ENCODE results near the gene NUP210L. TPM values are rescaled to one million over a fixed set of nuclear protein-coding genes. Genes with fewer than 3 reads are reported as not detected.

NUP210L gene
- total RNA-seq, 2 donors from 2014 or later = 0.14 to 0.41 TPM

DNA sequence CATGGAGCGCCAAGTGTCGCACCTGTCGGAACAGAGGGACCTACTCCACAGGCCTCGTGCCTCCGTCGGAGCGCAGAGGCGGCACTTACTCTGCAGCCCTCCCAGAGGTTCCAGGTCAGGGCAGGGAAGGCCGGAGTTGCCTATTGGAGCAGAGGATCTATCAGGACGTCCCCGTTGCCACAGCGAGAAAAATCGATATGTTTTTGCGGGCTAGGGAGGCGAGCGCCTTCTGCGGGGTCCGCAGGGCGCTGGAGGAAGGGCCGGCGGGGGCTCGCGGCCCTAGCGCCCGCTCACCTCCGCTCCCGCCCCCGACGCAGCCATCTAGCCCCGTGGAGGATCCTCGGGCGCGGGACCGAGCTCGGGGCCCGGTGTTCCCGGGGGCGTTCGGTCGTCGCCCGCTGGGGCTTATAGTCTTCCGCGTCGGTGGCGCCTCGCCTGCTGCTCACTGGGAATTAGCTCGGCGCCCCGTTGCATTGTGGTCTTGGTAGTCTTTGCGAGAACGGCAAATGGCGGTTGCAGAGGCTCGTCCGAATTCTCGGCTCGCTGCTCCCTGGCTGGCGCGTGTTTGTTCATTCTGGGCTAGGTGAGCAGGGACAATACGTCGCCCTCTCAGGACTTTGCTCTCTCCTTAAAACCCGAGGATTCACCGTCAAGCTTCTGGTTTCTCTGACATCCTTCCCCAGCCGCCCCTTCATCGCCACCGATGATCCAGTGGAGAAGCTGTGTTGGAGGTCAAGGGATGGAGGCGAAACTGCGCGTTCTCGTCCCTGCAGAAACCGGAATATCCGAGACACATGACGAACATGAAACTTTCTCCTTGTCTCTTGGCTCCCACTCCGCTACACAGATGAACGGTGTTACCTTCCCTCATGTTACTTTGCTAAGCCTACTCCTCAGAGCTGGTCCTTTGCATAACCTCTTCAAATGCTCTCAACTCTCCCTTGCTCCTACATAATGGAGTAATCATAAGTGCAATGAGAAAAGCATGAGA is 177.3 kb downstream of the NUP210L start, which contains the start of gene JTB:
Gene JTB (minus strand): TSS at position 425 of the 991 bp plus-strand sequence. CDS start 422 bp downstream, at position 3.
- Histone ChIP-seq H3K36me3 (peaks cover 23% of the 10 kb centered on the region), H3K4me3 (peak within 1 kb of the TSS; percentile 85), H3K27me3 (replicated peaks; ENCODE audit: insufficient read depth) (no peaks in the 10 kb centered on the region), H3K9me3 (no peaks in the 10 kb centered on the region), H3K27ac (peak within 1 kb of the TSS; percentile 84), H3K4me1 (ENCODE audit: control insufficient read depth in 1 of 2, low read depth in 2 of 2) (peaks cover 8 to 10% of the 10 kb centered on the region in 2 donors)
- TF ChIP-seq, protein P1, sequence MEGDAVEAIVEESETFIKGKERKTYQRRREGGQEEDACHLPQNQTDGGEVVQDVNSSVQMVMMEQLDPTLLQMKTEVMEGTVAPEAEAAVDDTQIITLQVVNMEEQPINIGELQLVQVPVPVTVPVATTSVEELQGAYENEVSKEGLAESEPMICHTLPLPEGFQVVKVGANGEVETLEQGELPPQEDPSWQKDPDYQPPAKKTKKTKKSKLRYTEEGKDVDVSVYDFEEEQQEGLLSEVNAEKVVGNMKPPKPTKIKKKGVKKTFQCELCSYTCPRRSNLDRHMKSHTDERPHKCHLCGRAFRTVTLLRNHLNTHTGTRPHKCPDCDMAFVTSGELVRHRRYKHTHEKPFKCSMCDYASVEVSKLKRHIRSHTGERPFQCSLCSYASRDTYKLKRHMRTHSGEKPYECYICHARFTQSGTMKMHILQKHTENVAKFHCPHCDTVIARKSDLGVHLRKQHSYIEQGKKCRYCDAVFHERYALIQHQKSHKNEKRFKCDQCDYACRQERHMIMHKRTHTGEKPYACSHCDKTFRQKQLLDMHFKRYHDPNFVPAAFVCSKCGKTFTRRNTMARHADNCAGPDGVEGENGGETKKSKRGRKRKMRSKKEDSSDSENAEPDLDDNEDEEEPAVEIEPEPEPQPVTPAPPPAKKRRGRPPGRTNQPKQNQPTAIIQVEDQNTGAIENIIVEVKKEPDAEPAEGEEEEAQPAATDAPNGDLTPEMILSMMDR (IDR thresholded peaks at IDR 0.05) = no peak
- ATAC-seq (ENCODE audit: insufficient number of reproducible peaks, low FRiP score, low read depth) (peak; percentile 76), DNase-seq (ENCODE audit: low spot score) (peak; percentile 74)

DNA sequence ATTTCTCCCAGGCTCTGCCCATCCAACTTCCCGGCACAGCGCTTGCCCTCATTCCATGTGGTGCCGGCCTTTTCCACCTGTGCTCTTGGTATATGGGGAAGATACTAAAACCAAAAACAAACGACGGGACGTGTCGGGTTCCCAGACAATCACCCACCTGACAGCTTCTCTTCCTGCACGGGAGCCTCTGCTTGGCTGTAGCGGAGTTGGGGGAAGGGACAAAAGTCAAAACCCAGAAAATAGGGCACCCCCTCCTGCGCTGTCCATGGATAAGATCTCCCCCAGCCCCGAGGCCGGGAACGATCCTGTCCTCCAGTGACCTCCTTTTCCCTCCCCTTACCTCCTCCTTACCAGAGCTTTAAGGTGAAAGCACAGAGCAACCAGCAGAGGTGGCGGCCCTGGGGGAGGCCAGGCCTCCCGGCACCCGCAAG is 178.0 kb downstream of the NUP210L start:
- Histone ChIP-seq H3K27me3 (replicated peaks; ENCODE audit: insufficient read depth) (no peaks in the 10 kb centered on the region), H3K4me3 (peak overlapping the region; percentile 85), H3K36me3 (peaks cover 23% of the 10 kb centered on the region), H3K9me3 (no peaks in the 10 kb centered on the region), H3K27ac (peak overlapping the region; percentile 84), H3K4me1 (ENCODE audit: control insufficient read depth in 1 of 2, low read depth in 2 of 2) (peaks cover 8 to 10% of the 10 kb centered on the region in 2 donors)
- ATAC-seq (ENCODE audit: insufficient number of reproducible peaks, low FRiP score, low read depth) (no peak), DNase-seq (ENCODE audit: low spot score) (no peak)
- TF ChIP-seq, protein P1 (IDR thresholded peaks at IDR 0.05) = no peak

DNA sequence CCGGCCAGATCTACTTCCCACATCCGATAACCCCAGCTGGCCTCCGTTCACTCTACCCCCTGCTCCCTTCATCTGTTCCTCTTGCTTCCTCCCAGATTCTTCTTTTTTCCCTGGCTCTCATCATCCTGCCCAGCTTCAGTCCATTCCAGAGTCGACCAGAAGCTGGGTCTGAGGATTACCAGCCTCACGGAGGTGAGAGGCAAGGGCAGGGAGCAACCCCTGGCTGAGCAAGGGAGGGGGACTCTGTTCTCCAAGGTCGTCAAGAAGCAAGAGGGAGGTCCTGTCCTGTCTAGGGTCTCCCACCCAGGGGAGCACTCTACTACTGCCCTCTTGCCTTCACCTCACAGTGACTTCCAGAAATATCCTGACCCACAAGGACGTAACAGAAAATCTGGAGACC is 181.3 kb downstream of the NUP210L start:
- no peaks in the 10 kb centered on the region for H3K27me3 ChIP-seq (replicated peaks; ENCODE audit: insufficient read depth)
- TF ChIP-seq, protein P1 (IDR thresholded peaks at IDR 0.05) = no peak
- H3K27ac ChIP-seq = no peak overlapping the region
- ATAC-seq (ENCODE audit: insufficient number of reproducible peaks, low FRiP score, low read depth) (no peak), DNase-seq (ENCODE audit: low spot score) (no peak)
- H3K4me1 ChIP-seq (ENCODE audit: control insufficient read depth in 1 of 2, low read depth in 2 of 2) = peaks cover 10 to 14% of the 10 kb centered on the region in 2 donors
- H3K9me3 ChIP-seq = no peaks in the 10 kb centered on the region
- peaks cover 23% of the 10 kb centered on the region for H3K36me3 ChIP-seq
- H3K4me3 ChIP-seq = no peak overlapping the region

DNA sequence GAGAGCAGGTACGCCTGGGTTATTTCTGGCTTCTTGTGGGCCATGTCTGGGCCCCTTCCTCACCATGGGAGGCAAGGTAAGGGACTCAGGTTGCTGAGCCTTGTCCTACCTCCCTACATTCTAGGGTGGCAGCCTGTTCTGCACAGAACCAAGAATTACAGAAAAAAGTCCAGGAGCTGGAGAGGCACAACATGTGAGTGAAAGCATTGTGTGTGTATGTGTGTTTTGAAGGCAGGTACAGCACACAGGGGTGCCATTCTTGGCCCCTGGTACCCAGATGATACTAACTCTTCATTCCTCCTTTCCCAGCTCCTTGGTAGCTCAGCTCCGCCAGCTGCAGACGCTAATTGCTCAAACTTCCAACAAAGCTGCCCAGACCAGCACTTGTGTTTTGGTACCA is 181.8 kb downstream of the NUP210L start:
- no peak for ATAC-seq (ENCODE audit: insufficient number of reproducible peaks, low FRiP score, low read depth)
- Histone ChIP-seq H3K36me3 (peaks cover 23% of the 10 kb centered on the region), H3K27ac (no peak overlapping the region), H3K9me3 (no peaks in the 10 kb centered on the region), H3K27me3 (replicated peaks; ENCODE audit: insufficient read depth) (no peaks in the 10 kb centered on the region), H3K4me3 (no peak overlapping the region), H3K4me1 (ENCODE audit: control insufficient read depth in 1 of 2, low read depth in 2 of 2) (peaks cover 13 to 18% of the 10 kb centered on the region in 2 donors)
- TF ChIP-seq, protein P1 (IDR thresholded peaks at IDR 0.05) = no peak
- no peak for DNase-seq (ENCODE audit: low spot score)

DNA sequence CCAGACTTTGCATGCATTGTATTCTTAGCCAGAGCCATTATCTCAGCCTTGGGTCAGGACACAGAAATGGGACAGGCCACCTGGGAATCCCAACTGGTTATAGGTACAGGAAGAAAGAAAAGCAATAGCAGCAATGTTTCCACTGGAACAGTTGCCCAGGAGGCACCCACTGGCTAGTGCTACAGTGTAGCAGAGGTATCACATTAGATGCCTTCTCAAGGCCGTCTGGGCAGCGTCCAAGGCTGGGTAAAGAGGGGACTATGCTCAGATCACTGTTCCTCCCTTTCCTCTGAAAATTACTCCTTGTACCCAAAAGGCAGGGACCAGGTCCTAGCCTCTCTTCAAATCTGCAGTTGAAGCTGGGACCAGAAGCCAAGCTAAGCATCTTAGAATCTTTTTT is 184.5 kb downstream of the NUP210L start:
- no peak for DNase-seq (ENCODE audit: low spot score)
- Histone ChIP-seq H3K9me3 (no peaks in the 10 kb centered on the region), H3K4me1 (ENCODE audit: control insufficient read depth in 1 of 2, low read depth in 2 of 2) (peaks cover 14 to 22% of the 10 kb centered on the region in 2 donors), H3K4me3 (no peak overlapping the region), H3K27ac (no peak overlapping the region), H3K27me3 (replicated peaks; ENCODE audit: insufficient read depth) (no peaks in the 10 kb centered on the region), H3K36me3 (peaks cover 18% of the 10 kb centered on the region)
- no peak for ATAC-seq (ENCODE audit: insufficient number of reproducible peaks, low FRiP score, low read depth)
- TF ChIP-seq, protein P1 (IDR thresholded peaks at IDR 0.05) = no peak
